Neutrophil (primary cell): Measurements from ENCODE around the gene FHL2.

ENCODE experiments used
- H3K27ac ChIP-seq: fragments of 200-600 bp; sonication (generic); 2 replicates; pipeline ENCODE4 v1.5.1; 2016; ENCODE audit warnings: mild to moderate bottlenecking, moderate library complexity
- H3K27me3 ChIP-seq: fragments of 200-600 bp; sonication (generic); 2 replicates; pipeline ENCODE4 v1.6.0; 2016; ENCODE audit warnings: mild to moderate bottlenecking
- H3K36me3 ChIP-seq: fragments of 200-600 bp; sonication (generic); 2 replicates; pipeline ENCODE4 v1.5.1; 2017
- H3K4me1 ChIP-seq, 2 experiments: fragments of 200-600 bp in 1 of 2; sonication (generic) in 1 of 2; 1 replicate in 1 of 2; 2 replicates in 1 of 2; pipeline versions ENCODE4 v1.5.1 to v1.6.1; 2013 to 2016; ENCODE audit warnings: low read depth in 1 of 2, low read length in 1 of 2, mild to moderate bottlenecking in 1 of 2, moderate library complexity in 1 of 2; ENCODE audit not compliant: control insufficient read depth in 1 of 2, insufficient read depth in 1 of 2
- H3K4me3 ChIP-seq, 2 experiments: fragments of 200-600 bp in 1 of 2; sonication (generic) in 1 of 2; 1 replicate in 1 of 2; 2 replicates in 1 of 2; pipeline ENCODE4 v1.5.1; 2013 to 2016; ENCODE audit warnings: low read depth in 1 of 2, low read length in 1 of 2, mild to moderate bottlenecking in 1 of 2, moderate library complexity in 1 of 2
- H3K9me3 ChIP-seq: fragments of 200-600 bp; sonication (generic); 2 replicates; pipeline ENCODE4 v1.5.1; 2016
- TF ChIP-seq, protein P1 (sequence below): fragments of 200-600 bp; sonication (generic); IDR thresholded peaks from 2 replicates; pipeline ENCODE4 v1.5.1; 2016; ENCODE audit warnings: antibody characterized with exemption

The FHL2 gene

GRCh38 chr2:105313877-105314276 lies 85.0 kb downstream of the FHL2 start:
- Histone ChIP-seq H3K4me1 (peaks cover 19 to 32% of the 10 kb centered on the region in 2 experiments), H3K27ac (peak overlapping the region; percentile 41), H3K4me3 (no peak overlapping the region), H3K9me3 (no peaks in the 10 kb centered on the region), H3K27me3 (no peaks in the 10 kb centered on the region), H3K36me3 (no peaks in the 10 kb centered on the region)
- TF ChIP-seq, protein P1, sequence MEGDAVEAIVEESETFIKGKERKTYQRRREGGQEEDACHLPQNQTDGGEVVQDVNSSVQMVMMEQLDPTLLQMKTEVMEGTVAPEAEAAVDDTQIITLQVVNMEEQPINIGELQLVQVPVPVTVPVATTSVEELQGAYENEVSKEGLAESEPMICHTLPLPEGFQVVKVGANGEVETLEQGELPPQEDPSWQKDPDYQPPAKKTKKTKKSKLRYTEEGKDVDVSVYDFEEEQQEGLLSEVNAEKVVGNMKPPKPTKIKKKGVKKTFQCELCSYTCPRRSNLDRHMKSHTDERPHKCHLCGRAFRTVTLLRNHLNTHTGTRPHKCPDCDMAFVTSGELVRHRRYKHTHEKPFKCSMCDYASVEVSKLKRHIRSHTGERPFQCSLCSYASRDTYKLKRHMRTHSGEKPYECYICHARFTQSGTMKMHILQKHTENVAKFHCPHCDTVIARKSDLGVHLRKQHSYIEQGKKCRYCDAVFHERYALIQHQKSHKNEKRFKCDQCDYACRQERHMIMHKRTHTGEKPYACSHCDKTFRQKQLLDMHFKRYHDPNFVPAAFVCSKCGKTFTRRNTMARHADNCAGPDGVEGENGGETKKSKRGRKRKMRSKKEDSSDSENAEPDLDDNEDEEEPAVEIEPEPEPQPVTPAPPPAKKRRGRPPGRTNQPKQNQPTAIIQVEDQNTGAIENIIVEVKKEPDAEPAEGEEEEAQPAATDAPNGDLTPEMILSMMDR = no peak
